Ovary (tissue), 3 donors: ENCODE data around the gene NAT8L.

Experiments used
- CTCF ChIP-seq, 3 donors: fragments of 450-650 bp in 2 of 3; fragments of 200-600 bp in 1 of 3; IDR thresholded peaks; one replicate each; pipeline versions ENCODE4 v1.5.1 to v1.8.0; 2016 to 2022; ENCODE audit warnings: antibody characterized with exemption in 3 of 3, mild to moderate bottlenecking in 1 of 3
- EP300 ChIP-seq: sonication (generic); formaldehyde crosslinking; IDR thresholded peaks from one replicate; pipeline ENCODE4 v1.6.1; 2017; ENCODE audit warnings: antibody characterized with exemption
- POLR2A ChIP-seq: fragments of 450-650 bp; IDR thresholded peaks from one replicate; pipeline ENCODE4 v1.6.1; 2017; ENCODE audit warnings: antibody characterized with exemption, mild to moderate bottlenecking, moderate library complexity
- donor health status: DM: no; HTN: no; CAD: no.

- TF ChIP-seq CTCF (IDR thresholded peaks at IDR 0.05) (no peak), POLR2A (no peak), EP300 (no peak)
Observed at GRCh38 chr4:2057382-2058065, 1.6 kb upstream of the NAT8L start.
